ENCODE data around the gene CNTNAP5.

Gene CNTNAP5

DNA sequence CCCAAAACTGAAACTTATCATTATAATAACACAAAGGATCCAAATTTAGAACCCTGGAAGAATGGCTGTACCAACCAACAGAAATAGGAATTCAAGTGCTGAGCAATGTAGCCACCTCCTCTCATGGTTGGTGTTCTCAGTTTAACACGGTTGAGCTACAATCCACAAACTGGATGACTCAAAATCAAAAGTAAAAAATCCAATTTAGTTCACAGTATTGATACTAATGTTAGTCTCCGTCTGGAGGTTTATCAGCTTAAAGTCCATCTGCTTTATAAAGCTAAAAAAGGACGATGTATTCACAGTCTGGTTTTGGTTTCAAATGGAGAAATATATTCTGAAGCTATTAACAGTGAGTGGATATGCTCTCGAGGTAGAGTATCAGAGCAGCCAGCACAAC is 40.5 kb downstream of the CNTNAP5 start:
- no peak for DNase-seq

DNA sequence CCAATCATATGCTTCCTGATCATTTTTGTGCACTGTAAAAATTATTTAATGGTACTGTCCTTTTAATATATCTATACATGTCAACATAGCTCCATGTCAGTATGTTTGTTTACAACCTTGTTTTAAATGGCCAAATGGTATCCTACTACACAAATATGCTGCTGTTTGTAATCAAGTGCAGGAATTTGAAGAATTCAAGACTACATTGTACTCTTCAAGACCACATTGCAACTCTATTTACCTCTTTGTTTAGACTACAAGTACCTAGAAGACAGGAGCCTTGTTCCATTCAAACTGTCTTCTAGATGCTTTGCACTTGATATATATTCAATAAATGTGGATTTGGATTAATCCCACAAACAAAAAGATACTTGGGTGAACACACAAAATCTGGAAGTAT is 41.7 kb downstream of the CNTNAP5 start:
- no peak for DNase-seq

DNA sequence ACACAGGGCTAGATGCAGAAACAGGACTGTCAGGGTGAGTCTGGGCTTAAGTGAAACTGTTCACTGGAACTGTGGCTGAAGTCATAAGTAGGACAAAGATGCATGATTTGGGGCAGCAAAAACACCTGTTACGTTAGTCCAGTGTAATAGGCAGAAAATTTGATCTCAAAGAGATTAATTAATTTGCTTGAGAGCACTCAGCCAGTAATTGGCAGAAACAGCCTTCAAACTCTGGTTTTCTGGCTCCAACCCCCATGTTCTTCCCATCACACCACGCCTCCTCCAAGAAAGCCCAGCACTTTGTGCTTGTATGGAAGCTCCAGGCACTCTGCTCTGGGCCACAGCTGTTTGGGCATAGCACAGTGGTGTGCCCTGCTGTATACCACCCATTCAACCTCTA is 54.0 kb downstream of the CNTNAP5 start:
- no peak for DNase-seq

DNA sequence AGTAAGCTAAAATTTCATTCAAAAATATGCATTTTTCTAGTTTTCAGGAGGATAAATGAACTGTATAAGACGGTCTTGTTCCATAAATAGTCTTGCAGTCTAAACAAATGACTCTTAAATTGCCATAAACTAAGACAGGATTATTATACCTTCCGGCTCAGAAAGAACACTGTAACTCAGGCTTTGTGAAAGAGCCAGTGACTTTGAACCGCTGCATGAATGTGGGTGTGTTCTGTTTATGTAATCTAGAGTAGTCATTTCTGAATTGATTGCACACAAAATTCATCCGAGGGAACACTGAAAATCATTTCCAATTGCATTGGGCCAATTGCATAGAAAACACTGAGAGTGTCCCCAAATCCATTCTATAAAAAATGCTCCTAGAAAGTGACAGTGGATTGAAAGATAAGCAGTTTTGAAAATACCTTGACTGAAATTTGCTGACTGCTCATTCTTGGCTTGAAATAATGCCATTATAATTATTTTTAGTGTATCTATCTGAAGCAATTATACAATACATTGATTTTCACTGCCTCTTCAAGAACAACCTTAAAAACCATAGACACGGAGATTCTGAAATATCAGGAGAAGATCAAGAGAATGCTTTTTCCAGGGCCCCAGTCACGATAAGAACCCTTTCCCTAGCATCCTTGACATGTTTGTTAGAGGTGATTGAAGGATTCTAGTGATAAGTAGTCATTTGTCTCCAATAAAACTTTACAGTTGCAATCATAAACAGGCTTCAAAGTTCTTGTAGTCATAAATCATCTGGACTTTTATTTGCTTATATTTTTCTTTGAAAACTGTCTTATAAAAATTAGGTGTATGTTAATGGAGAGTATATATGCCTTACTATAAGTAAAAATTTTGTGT is 55.4 kb downstream of the CNTNAP5 start:
- no peak for DNase-seq

DNA sequence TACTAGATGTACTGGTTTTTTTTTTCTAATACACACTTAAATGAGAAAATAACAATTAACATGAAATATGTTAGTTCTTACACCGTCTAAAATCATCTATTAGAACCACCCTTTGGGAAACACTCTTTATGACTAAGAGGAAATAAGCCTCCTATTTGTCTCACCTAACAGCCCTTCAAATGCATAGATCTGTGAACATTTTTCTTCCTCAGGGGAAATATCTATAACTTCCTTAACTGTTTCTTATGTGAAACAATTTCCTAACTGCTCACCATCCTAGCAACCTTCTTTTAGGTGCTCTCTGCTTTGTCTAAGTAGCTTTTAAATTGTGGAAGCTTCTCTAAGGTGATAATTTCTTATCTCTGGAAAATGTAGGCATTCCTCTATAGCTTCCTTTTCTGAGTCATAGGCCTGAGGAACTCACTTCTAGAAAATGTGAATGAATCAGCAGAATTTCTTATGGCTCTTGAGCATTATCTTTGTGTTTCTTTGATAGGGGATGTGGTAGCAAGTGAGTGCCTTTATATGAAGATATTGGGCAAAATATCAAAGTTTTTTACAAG is 56.1 kb downstream of the CNTNAP5 start:
- no peak for DNase-seq

DNA sequence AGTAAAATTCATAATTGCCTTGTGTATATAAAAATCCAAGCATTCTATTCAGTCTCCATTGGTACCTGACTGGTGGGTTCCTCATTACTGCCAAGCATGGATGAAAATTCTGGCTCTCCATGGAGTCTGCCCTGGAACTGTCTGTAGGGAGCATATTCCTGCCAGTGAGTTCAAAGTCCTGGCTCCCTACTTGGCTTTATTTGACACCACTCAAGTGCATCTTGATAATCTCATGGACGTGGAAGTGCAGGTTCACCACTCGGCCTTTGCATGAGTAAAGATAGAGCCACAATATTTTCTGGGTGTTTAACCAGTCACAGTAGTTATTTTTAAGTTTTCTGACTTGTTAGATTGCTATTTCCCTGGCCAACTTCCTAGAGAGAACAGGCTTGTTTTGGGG is 63.5 kb downstream of the CNTNAP5 start:
- DNase-seq, result no peak

DNA sequence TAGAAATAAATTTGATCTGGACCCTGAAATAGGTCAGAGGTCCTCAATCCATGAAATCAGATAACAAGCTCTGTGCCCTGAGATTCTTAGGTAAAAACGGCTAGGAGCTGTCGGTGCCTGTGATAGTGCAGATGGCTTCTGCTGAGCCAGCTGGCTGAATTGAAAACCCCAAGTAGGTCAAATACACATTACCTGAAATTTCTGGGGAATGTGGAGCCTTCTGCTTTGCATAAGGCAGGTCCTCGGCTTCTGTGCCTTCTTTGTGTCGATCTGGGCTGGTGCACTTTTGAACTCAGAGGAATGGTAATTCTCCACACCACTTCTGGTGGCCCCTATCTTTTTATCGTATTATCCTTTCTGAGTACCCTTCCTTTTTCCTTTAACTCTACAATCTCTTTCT is 66.6 kb downstream of the CNTNAP5 start:
- DNase-seq, result no peak

DNA sequence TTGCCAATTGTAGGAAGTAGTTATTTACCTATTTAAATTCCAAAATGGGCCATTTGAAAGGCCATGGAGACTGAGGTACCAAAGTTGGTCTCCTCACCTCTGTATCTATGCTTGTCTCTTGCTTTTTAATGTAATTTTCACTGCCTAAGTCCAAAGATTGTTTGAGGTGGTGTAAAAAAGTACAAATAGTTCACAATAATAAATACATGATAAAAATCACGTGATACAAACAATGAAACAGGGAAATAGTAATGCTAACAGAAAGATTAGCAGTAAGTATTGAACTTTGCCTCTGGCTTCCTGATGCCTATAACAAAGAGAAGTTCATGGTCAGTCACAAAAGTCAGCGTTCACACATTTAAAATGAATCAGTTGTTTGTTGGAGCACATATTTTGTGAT is 67.6 kb downstream of the CNTNAP5 start:
- no peak for DNase-seq

DNA sequence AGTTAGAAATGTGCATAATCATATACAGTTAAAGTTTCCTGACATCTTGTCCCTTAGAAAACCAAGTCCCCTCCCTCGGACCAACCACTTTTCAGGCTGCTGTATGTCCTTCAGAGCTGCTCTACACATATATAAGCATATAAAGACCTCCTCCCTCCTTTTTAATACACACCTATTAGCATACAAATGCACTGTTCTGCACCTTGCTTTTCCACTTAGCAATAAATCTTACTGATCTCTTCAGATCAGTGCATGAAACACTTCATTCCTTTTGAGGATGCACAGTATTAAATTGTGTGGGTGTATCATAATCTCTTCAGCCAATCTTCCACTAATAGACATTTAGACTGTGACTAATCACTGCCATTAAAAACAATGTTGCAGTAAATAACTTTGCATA is 79.8 kb downstream of the CNTNAP5 start:
- DNase-seq, result no peak

DNA sequence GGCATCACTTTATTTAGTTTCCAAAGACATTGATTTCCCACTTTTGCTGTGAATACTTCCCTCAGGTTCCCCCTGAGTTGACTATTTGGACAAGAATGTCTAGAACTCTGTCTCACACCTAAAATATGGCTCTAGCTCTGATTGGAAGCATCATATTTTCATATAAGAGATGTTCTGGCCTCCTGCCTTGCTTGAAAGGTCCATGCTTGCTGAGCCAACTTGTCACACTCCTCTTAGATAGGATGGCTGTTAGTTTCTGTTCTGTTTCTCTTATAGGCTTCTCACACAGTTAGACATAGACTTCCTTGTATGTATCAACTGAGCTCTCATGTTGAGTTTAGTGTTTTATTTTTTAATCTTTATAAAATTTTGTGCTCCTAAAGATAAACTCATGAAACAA is 87.1 kb downstream of the CNTNAP5 start:
- DNase-seq, result no peak

DNA sequence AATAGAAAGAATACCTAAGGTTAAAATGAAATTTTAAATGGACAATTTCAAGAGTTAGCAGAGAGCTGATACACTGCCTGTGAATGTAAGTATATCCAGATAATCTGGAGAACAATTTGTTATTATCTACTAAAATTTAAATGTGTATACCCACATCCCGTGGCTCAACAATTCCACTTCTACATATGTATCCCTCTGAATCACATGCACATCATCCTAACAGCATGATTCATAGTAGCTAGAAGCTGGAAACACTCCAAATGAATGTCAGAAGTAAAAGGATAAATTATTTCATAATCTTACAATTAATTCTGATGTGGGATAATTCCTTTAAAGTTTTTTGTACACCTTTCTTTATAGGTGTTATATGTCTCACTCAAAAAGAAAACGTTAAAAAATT is 87.9 kb downstream of the CNTNAP5 start:
- DNase-seq, result no peak

DNA sequence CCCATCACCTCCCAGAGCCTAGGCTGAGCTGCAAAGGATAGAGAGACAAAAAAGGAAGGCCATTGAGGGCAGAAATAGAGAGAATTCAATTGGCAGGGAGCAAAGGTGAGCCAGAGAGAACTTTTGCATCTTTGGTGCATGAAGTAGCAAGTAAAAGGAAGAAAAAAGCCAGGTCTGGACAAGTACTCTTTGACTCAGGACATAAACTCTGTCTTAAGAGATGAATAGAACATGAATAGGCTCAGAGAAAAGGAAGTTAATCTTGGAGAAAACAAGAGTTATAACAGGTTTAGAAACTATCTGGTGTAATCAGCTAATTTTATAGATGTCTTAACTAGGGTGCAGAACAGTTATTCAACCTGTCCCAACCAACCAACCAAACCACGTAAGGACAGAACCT is 95.2 kb downstream of the CNTNAP5 start:
- DNase-seq, result no peak

DNA sequence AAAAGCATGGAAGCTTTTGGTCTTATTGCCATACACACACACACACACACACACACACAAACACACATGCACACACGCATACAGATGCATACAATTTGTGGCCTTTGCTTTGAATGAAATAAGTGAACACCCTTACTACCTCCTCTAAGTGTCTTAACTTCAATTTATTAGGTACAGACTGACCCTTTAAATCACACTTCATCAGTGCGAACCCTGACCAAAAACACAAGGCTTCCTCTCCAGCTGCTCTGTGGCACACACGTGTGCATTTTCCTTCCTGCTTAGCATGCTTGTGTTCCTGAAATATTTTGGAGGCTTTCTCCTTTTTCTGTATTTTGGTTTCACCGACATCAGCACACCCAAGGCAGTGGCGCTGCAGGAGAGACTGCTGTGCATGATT is 96.0 kb downstream of the CNTNAP5 start:
- no peak for DNase-seq

DNA sequence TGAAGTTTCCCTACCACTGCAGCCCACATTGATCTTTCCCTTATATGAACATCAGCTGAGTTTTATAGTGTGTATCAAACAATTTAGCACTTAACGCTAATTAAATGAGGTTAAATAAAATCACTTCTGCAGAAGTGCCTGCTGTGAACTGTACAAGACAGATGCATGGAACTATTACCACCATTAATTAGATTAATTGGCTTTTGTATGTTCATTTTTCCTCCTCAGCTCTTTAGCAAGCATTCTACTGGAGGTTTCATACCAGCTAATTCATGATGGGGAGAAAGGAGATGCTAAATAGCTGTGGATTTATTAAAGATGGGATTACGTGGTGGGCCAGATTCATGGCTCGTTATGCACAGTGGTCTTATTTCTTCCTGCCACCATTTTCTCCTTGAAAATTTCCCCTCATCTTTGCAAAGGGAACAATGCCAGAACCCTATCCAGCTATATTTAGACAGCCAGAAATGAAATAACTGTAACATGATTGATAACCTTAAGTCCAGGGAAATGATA is 96.7 kb downstream of the CNTNAP5 start:
- DNase-seq, result no peak

DNA sequence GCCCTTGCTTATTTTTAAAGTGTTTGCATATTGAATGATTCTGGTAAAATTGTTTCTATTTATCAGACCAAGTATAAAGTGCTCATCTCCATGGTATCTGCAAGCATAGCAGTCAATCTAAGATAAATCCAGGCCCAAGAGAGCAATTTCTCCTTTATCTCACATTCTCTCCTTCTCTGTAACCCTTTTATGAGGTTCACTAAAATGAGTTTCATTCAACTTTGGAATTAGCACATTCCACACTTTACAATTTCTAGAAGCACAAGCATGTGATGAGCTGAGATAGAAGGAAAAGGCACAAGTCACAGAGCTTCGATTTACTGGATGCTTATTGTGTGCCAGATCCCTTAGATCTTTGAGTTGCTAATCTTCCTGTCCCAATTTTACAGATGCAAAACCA is 97.3 kb downstream of the CNTNAP5 start:
- DNase-seq, result no peak

DNA sequence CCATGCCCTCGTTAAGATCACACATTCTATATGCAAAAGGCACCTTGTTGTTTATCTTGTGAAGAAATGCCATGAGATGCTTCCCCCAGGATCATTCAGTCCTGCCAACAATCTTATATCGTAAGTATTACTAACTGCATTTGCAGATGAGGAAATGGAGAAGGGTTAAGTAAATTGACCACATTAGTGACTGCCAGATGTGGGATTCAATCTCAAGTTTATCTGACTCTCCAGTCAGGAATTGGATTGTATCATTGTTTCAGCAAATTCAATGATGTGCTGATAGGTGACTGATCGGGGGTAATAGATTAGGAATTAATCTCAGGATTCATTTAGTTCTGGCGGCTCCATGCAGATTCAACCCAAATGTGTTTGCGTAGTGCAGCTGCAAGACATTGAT is 106.2 kb downstream of the CNTNAP5 start:
- DNase-seq, result no peak

DNA sequence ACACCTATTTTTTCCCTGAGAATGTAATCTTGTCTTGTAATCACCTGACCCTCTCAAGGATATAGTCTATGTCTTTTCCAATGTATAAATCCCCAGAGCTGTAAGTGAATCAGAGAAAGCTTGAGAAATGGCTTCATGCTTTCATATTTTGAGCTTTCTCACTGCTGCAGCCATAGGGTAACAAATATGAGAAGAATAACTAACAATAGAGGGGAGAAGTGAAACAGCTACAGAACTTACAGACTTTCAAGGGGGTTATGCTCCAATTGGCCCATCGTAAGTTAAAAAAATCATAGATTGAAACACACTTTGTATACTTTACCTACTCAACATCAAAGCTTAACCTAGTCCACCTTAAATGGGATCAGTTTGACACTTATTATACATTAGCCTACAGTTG is 111.0 kb downstream of the CNTNAP5 start:
- DNase-seq, result no peak

DNA sequence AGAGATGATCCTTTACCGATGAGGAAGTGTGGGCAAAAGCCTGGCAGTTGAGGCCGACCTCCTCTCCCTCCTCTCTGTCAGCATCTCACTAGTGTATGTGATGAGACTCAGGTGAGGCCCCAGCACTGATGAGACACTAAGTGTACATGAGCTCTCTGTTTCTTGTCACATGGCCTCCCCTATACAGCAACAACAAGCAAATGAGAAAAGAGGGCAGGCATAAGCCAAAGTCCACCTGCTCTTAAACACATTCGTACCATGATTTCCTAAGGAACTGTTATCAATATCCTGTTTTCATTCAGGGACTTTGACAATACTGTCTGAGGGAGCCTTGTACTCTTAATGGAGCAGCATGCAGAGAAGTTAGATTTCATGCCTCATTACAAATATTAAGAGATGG is 113.0 kb downstream of the CNTNAP5 start:
- no peak for DNase-seq

DNA sequence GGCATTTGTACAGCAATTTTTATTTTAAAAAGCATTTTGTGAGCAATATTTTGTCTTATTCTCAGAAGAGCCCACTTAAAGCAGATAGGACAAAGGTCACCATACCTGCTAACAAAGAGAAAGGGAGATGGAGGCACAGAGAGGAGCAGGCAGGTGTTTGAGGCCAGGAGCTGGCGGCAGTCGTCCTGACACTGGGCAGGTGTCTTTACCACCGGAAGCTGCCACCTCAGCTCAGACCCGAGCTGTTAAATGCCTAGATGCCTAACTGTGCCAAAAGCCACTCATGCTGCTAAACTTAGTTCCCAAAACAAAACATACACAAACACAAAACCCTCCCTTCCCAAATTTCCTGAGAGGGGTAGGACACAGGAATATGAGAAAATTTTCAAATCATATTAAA is 120.9 kb downstream of the CNTNAP5 start:
- DNase-seq, result no peak

DNA sequence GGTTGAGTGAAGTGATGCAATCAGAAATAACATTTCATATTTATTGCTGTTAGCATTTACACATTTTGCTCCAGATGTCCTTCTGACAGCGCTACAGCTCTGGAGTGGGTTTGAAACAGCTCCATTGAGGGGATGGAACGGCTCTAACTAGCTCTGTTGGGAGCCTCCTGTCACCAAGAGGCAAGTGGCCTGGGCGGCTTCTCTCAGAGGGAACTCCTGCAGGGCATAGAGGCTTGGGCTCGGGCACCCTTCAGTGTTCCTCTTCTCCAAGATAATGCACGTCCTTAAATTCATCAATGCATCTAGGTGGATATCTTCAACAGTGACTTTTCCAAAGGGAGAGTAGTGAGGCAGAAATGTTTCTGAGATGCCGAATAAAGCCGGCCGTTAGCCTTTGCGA is 122.5 kb downstream of the CNTNAP5 start:
- DNase-seq, result no peak

DNA sequence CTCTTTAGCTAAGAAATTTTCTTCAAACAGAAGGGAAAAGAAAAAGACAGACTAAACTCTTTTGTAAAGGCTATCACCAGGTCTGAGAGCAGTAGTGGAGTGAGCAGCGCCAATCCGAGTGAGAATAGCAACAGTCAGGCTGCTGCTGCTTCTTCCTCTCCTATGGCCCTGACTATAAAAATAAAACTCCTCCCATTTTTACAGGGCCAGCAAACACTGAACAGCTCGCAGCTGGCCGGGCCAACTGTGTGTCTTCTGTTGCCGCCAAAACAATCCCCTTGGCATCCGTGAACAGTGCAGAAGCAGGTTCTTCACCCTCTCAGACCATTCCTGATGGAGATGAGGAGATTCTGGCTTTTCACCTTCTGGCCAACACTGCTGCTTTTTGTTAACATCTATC is 124.5 kb downstream of the CNTNAP5 start:
- DNase-seq, result no peak

DNA sequence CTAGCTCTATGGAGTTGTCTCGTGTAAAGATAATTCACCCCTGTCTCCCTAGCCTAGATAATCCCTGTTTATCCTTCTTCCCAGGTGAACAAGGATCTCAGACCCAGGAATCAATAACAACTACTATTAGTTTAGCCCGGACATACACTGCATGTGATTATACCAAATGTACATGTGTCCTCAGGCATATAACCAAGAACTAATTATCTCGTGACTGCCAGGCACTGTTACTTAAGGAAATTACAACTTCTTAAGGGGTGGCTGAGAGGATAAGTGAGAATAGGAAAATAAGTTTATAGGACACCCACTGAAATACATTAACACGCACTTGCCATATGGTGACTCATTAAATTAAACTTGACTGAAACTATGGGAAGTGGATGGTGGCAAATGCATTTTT is 126.6 kb downstream of the CNTNAP5 start:
- DNase-seq, result no peak

DNA sequence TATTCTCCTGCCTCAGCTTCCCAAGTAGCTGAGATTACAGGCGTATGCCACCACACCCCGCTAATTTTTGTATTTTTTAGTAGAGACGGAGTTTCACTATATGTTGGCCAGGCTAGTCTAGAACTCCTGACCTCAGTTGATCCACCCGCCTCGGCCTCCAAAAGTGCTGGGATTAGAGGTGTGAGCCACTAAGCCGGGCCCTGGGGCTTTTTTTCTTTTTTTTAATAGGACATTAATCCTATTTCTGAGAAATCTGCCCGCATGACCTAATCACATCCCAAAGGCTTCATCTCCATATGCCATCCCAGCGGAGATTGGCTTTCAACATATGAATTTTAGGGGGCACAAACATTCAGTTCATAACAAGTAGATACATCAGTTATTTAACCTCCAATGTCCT is 128.6 kb downstream of the CNTNAP5 start:
- DNase-seq, result no peak

DNA sequence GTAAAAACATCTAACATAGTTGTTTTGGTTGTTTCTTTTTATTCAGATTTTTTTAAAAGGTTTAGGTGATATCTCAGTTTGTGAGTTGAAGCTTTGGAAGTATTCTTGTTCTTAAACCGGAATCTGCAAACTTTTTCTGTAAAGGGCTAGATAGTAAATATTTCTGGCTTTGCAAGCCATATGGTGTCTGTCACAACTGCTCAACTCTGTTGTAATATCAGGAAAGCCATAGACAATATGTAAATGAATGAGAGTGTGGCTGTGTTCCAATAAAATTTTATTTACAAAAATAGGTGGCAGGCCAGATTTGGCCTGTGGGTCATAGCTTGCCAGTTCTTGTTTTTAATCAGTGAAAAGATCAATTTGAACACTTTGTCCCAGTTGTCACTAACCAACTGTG is 134.1 kb downstream of the CNTNAP5 start:
- DNase-seq, result no peak

DNA sequence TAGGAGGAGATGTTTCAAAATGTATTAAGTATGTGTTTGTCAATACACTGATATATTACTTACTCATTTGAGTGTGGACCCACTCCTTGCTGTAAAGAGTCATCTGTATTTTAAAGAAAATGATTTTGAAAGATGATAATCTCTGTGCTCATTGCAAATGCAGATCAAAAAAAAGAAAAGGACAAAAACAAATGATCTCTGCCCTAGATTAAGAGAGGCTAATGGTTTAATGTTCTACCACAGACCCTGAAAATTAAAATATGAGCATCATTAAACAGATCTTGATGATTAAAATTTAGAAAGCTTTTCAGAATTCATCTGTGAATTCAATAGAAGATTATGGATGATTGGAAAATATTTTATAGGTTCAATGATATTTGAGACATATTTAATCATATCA is 136.5 kb downstream of the CNTNAP5 start:
- DNase-seq, result no peak

All from NCI-H187 (cell line).